Measurements from ENCODE around the gene MTO1.
"Not testable (repeated sequence)": the region's sequence is repeated elsewhere in the genome, so short reads cannot be mapped to it uniquely, and the experiment has no call there.

MTO1 gene

DNA sequence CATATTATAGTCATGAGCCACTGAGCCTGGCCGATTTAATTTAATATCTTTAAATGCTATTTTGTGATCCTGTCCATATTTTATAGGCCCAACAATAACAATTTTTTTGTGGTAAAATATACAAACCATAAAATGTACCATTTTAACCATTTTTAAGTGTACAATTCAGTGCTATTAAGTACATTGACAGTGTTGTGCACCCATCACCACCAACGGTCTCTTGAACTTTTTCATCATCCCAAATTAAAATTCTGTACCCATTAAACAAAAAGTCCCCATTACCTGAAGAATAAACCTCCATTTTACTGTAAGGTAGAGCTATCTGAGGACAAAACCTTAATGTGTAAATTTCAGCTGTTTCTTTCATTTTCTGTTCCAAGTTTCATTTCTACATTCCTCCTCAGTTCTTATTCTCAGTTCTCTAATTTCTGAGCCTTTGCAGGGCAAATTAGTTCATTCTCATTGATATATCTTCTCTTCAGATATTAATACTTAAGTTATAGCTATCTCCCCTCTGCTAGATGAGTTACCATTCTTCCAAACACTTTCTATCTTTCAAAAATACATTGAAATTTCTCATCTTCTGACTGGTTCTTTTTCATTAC lies 10.3 kb downstream of the MTO1 start:
- in situ Hi-C loops (cut with HindIII; ENCODE audit: low pct_unique_long_range_greater_than_20kb, low sequenced_read_pairs), result no loop called here
- DNase-seq (ENCODE audit: low read depth in 1 of 2, low spot score in 1 of 2), result no peak
- no peak for TF ChIP-seq JUND (IDR thresholded peaks at IDR 0.05; ENCODE audit: low read depth)

DNA sequence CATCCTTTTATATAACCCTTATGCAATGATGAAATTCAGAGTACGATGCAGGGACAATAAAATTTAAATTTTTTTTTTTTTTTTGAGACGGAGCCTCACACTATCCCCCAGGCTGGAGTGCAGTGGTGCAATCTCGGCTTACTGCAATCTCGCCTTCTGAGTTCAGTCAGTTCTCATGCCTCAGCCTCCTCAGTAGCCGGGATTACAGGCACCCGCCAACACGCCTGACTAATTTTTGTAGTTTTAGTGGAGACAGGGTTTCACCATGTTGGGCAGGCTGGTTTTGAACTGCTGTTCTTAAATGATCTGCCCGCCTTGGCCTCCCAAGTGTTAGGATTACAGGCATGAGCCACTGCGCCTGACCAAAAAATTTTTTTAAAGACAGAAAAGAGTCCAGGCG lies 15.2 kb downstream of the MTO1 start:
- no peak for DNase-seq (ENCODE audit: low read depth in 1 of 2, low spot score in 1 of 2)
- in situ Hi-C loops (cut with HindIII; ENCODE audit: low pct_unique_long_range_greater_than_20kb, low sequenced_read_pairs), result no loop called here
- no peak for TF ChIP-seq JUND (IDR thresholded peaks at IDR 0.05; ENCODE audit: low read depth)

DNA sequence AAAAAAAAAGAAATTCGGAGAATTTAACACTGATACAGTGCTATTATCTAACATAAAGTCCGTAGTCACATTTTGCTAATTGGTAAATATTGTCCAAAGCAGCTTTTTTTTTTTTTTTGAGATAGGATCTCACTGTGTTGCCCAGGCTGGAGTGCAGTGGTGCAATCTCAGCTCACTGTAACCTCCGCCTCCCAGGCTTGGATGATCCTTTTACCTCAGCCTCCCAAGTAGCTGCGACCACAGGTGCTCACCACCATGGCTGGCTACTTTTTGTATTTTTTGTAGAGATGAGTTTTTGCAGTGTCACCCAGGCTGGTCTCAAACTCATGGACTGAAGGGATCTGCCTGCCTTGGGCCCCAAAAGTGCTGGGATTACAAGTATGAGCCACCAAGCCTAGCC lies 15.9 kb downstream of the MTO1 start:
- no peak for DNase-seq (ENCODE audit: low read depth in 1 of 2, low spot score in 1 of 2)
- in situ Hi-C loops (cut with HindIII; ENCODE audit: low pct_unique_long_range_greater_than_20kb, low sequenced_read_pairs), result no loop called here
- no peak for TF ChIP-seq JUND (IDR thresholded peaks at IDR 0.05; ENCODE audit: low read depth)

DNA sequence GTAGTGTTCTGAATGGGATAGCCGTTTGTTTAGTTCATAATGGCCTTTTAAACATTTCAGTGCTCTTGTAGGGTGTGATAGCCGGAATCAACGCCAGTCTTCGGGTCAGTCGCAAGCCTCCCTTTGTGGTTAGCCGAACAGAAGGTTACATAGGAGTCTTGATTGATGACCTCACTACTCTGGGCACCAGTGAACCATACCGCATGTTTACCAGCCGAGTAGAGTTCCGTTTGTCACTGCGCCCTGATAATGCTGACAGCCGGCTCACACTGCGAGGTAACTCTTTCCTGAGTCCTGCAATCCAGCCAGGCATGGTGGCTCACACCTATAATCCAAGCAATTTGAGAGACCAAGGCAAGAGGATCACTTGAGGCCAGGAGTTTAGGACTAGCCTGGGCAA lies 20.4 kb downstream of the MTO1 start:
- TF ChIP-seq JUND (IDR thresholded peaks at IDR 0.05; ENCODE audit: low read depth), result no peak
- DNase-seq (ENCODE audit: low read depth in 1 of 2, low spot score in 1 of 2), result no peak
- in situ Hi-C loops (cut with HindIII; ENCODE audit: low pct_unique_long_range_greater_than_20kb, low sequenced_read_pairs), result no loop called here

DNA sequence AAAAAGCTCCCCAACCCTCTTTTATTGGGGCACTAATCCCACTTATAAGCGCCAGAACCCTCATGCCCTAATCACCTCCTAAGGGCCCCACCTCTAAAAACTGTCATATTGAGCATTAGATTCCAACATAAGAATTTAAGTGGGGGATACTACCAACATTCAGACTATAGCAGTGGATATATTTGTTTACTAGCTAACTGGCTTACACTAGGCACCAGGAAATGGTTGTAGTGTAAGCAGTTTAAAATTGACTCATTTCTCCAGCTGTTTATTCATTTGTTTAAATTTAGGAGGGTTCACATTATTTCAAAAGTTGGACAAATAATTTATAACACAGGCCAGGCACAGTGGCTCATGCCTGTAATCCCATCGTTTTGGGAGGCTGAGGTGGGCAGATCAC lies 22.9 kb downstream of the MTO1 start:
- DNase-seq (ENCODE audit: low read depth in 1 of 2, low spot score in 1 of 2), result no peak
- no peak for TF ChIP-seq JUND (IDR thresholded peaks at IDR 0.05; ENCODE audit: low read depth)
- in situ Hi-C loops (cut with HindIII; ENCODE audit: low pct_unique_long_range_greater_than_20kb, low sequenced_read_pairs), result no loop called here

DNA sequence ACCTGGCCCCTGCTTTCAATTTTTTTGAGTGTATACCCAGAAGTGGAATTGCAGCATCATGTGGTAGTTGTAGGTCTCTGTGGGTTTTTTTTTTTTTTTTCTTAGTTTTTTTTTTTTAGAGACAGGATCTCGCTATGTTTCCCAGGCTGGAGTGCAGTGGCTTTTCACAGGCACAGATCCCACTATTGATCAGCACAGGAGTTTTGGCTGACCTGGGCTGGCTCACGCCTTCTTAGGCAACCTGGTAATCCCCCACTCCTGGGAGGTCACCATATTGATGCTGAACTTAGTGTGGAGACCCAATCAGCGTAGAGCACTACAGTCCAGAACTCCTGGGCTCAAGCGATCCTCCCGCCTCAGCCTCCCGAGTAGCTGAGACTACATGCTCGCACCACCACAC lies 25.9 kb downstream of the MTO1 start:
- TF ChIP-seq JUND (IDR thresholded peaks at IDR 0.05; ENCODE audit: low read depth), result no peak
- DNase-seq (ENCODE audit: low read depth in 1 of 2, low spot score in 1 of 2), result no peak
- in situ Hi-C loops (cut with HindIII; ENCODE audit: low pct_unique_long_range_greater_than_20kb, low sequenced_read_pairs), result no loop called here

DNA sequence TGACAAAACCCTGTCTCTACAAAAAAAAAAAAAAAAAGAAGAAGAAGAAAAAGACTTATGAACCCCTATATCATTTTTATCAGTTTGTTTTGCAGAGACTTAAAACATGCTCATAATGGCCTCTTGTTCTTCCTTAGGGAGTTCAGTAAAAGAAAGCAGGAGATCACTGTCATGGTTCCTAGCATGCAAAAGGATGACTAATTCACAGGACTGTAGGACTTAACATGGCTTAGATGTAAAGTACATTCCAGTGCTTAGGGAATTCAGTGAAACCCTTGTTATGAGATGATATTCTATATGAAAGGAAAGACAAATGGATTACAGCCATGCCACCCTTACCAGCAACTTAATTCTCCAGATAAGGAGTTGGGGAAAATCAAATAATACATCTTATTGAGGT lies 29.8 kb downstream of the MTO1 start:
- TF ChIP-seq JUND (IDR thresholded peaks at IDR 0.05; ENCODE audit: low read depth), result no peak
- no peak for DNase-seq (ENCODE audit: low read depth in 1 of 2, low spot score in 1 of 2)
- in situ Hi-C loops (cut with HindIII; ENCODE audit: low pct_unique_long_range_greater_than_20kb, low sequenced_read_pairs), result no loop called here

DNA sequence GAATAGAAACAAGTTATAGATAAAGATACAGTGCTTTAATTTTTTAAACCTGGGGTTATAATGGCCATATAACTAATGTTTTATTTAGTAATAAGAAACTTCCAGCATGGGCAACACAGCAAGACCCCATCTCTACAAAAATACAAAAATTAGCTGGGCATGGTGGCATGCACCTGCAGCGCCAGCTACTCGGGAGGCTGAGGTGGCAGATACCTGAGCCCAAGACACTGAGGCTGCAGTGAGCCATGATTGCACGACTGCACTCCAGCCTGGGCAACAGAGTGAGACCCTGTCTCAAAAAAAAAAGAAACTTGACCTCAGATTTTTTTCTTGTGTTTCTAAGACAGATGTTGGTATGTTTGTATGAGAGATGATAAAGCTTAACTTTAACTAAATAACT lies 36.4 kb downstream of the MTO1 start:
- TF ChIP-seq JUND (IDR thresholded peaks at IDR 0.05; ENCODE audit: low read depth), result no peak
- in situ Hi-C loops (cut with HindIII; ENCODE audit: low pct_unique_long_range_greater_than_20kb, low sequenced_read_pairs), result no loop called here
- DNase-seq (ENCODE audit: low read depth in 1 of 2, low spot score in 1 of 2), result no peak

DNA sequence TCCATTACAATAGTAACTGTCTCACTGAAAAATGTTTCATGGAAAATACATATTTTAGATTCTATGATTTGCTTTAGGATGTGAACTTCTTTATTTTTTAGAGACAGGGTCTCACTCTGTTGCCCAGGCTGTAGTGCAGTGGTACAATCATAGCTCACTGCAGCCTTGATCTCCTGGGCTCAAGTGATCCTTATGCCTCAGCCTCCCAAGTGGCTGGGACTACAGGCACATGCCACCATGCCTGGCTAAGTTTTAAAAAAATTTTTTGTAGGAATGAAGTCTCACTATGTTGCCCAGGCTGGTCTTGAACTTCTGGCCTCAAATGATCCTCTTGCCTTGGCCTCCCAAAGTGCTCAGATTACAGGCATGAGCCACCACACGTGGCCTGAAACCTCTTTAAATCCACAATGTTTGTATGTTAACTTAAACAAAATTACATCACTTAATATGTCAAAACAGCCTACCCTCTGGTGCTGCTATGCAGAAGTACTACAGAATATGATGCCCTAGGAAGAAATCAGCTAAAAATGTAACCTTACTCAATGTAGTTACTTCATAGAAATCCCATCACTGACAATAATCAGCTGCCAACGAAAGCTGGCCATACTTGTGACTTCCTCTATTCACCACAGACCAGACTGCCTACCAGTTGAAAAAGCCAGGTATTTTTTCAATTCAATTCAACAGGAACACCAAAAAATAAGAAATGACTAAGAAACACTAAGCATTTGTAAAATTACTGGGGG lies 41.7 kb downstream of the MTO1 start:
- no peak for TF ChIP-seq JUND (IDR thresholded peaks at IDR 0.05; ENCODE audit: low read depth)
- in situ Hi-C loops (cut with HindIII; ENCODE audit: low pct_unique_long_range_greater_than_20kb, low sequenced_read_pairs), result no loop called here
- no peak for DNase-seq (ENCODE audit: low read depth in 1 of 2, low spot score in 1 of 2)

DNA sequence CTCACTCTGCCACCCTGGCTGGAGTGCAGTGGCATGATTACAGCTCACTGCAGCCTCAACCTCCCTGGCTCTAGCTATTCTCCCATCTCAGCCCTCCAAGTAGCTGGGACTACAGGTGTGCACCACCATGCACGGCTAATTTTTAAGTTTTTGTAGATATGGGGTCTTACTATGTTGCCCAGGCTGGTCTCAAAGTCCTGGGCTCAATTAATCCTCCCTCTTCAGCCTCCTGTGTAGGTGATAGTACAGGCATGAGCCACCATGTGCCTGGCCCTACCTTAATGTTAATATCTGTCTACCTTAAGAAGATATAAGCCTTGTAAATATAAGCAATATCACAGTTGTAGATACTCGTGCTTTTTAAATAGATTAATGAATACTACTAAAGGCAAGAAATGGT lies 42.6 kb downstream of the MTO1 start:
- DNase-seq (ENCODE audit: low read depth in 1 of 2, low spot score in 1 of 2), result no peak
- no peak for TF ChIP-seq JUND (IDR thresholded peaks at IDR 0.05; ENCODE audit: low read depth)
- in situ Hi-C loops (cut with HindIII; ENCODE audit: low pct_unique_long_range_greater_than_20kb, low sequenced_read_pairs), result no loop called here

DNA sequence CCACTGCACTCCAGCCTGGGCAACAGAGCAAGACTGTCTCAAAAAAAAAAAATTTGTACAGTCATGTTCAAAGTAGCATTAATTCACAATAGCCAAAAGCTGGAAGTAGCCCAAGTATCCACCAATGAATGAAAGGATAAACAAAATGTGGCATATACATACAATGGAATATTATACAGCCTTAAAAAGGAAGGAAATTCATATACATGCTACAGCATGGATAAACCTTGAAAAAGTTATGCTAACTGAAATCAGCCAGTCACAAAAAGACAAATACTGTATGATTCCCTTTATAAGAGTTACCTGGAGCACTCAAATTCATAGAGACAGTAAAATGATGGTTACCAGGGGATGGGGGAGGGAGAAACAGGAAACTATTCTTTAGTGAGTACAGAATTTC lies 43.6 kb downstream of the MTO1 start:
- TF ChIP-seq JUND (IDR thresholded peaks at IDR 0.05; ENCODE audit: low read depth), result no peak
- DNase-seq (ENCODE audit: low read depth in 1 of 2, low spot score in 1 of 2), result no peak
- in situ Hi-C loops (cut with HindIII; ENCODE audit: low pct_unique_long_range_greater_than_20kb, low sequenced_read_pairs), result no loop called here

DNA sequence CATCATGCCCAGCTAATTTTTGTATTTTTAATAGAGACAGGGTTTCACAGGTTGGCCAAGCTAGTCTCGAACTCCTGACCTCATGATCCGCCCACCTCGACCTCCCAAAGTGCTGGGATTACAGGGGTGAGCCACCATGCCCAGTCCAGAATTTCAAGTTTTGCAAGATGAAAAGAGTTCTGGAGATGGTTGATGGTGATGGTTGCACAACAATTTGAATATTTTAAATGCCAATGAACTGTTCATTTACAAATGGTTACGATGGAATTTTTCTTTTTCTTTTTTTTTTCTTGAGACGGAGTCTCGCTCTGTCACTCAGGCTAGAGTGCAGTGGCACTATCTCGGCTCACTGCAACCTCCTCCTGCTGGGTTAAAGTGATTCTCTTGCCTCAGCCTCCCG lies 44.2 kb downstream of the MTO1 start:
- in situ Hi-C loops (cut with HindIII; ENCODE audit: low pct_unique_long_range_greater_than_20kb, low sequenced_read_pairs), result not testable (repeated sequence)
- peak in 1 of 2 experiments; percentile 39 for DNase-seq (ENCODE audit: low read depth in 1 of 2, low spot score in 1 of 2)

DNA sequence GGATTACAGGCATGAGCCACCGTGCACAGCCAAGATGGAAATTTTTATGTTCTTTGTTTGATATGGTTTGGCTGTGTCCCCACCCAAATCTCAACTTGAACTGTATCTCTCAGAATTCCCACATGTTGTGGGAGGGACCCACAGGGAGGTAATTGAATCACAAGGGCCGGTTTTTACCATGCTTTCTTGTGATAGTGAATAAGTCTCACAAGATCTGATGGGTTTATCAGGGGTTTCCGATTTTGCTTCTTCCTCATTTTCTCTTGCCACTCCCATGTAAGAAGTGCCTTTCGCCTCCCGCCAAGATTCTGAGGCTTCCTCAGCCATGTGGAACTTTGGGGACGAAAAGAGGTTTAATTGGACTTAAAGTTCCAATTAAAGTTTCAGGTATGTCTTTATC lies 44.7 kb downstream of the MTO1 start:
- in situ Hi-C loops (cut with HindIII; ENCODE audit: low pct_unique_long_range_greater_than_20kb, low sequenced_read_pairs), result no loop called here
- no peak for DNase-seq (ENCODE audit: low read depth in 1 of 2, low spot score in 1 of 2)
- TF ChIP-seq JUND (IDR thresholded peaks at IDR 0.05; ENCODE audit: low read depth), result no peak

DNA sequence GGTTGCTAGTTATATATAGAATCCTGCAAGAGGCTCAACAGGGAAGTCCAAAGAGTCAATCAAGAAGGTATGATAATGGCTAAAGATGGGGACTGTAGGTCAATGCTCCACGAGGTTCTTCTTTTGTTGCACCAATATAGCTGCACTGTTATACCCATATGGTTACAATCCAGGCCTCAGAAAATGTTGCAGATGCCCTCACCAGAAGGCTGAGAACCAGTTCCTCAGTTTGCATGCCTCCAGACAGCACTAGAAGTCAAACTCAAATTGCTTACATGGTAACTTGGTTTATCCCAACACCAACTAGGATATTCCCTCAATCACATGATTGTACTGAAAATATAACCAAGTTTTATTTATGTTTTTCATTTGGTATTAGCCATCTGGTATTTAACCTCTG lies 47.2 kb downstream of the MTO1 start:
- in situ Hi-C loops (cut with HindIII; ENCODE audit: low pct_unique_long_range_greater_than_20kb, low sequenced_read_pairs), result no loop called here
- no peak for TF ChIP-seq JUND (IDR thresholded peaks at IDR 0.05; ENCODE audit: low read depth)
- DNase-seq (ENCODE audit: low read depth in 1 of 2, low spot score in 1 of 2), result no peak

Data from T47D (cell line).